HG03095 (cell line): ENCODE results near the gene SMARCA4.

Experiments used
- ATAC-seq: cut with Tn5 transposase; IDR thresholded peaks from one replicate; pipeline ENCODE4 v1.9.1; 2021; ENCODE audit warnings: moderate library complexity; ENCODE audit not compliant: unreplicated experiment

The SMARCA4 gene

DNA sequence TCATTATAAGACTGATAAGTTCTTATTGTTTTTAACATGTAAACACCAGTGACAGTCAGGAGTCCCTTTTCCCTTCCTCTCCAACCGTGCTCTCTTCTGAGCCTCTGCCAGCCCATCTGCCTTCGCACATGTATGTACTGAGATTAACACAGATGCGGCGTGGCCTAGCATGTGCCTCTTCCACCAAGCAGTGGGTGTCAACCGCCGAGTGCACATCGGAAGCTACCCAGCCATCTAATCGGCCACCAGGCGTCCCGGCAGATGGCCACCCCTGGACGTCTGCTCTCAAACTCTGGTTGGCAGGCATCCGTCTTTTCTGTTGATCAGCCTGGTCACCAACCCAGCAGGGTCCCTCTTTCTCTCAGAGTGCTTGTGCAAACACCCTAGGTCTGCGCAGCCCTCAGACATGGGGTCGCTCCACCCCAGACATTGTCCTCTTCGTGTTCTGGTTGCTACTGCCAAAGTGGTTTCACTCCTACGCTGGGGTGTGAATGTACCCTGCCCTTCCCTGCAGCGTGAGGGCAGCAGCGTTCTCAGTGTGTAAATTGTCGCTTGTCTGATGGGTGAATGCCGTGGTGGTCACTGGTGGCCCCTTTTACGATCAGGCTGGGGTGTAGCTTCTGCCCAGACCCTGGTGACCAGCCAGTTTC is 70.7 kb downstream of the SMARCA4 start:
- no peak for ATAC-seq

GRCh38 chr19:11033251-11033650 is 72.4 kb downstream of the SMARCA4 start:
- no peak for ATAC-seq

DNA sequence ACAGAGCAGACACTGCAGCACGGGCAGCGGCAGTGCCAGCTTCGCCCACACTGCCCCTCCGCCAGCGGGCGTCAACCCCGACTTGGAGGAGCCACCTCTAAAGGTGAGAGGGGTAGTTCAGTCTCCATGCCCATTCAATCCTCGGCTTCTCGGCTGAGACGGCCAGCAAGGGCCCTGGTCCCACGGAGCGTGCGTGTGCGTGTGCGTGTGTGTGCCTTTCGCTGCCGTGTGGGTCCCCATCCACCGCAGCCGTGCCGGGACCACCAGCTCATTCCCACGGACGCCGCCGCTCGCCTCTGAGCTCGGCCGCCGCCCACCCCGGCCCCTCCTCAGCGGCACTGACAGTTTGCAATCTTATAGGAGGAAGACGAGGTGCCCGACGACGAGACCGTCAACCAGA is 72.9 kb downstream of the SMARCA4 start:
- no peak for ATAC-seq

DNA sequence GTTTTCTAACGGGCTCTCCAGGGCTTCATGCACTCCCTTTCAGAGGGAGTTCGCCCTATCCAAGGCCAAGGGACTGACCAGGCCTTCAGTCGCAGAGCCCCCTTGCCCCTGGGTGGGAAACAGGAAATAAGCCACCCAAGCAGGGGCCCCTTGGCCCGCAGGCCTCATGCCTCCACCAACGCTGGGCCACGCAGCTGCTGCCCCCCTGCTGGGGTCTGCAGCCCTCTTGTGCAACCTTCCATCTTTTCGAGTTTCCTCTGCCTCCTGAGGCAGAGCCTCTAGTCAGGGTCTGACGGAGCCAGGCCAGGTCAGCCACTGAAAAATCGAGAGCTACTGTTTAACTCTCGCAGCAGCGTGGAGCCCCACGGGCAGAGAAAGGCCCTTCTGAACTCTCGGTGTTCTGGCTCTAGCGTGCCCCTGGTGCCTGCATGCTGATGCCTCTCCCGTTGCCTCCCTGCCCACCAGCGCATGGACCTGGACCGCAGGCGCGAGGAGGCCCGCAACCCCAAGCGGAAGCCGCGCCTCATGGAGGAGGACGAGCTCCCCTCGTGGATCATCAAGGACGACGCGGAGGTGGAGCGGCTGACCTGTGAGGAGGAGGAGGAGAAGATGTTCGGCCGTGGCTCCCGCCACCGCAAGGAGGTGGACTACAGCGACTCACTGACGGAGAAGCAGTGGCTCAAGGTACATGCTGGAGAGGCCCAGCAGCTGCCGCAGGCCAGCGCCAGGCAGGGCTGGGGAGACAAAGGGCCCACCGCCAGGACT is 73.8 kb downstream of the SMARCA4 start:
- ATAC-seq = no peak

GRCh38 chr19:11035441-11036377 is 74.9 kb downstream of the SMARCA4 start:
- ATAC-seq = no peak

- no peak for ATAC-seq
Measured at GRCh38 chr19:11038511-11038910, 77.7 kb downstream of the SMARCA4 start.

DNA sequence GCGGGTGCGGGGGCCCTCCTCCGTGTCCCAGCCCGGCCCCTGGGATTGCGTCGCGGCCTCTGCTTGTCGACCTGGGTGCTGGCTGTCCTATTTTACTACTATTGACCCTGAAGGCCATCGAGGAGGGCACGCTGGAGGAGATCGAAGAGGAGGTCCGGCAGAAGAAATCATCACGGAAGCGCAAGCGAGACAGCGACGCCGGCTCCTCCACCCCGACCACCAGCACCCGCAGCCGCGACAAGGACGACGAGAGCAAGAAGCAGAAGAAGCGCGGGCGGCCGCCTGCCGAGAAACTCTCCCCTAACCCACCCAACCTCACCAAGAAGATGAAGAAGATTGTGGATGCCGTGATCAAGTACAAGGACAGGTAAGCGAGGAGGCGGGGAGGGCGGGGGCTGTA is 80.4 kb downstream of the SMARCA4 start:
- ATAC-seq = no peak

- no peak for ATAC-seq
Measured at GRCh38 chr19:11041966-11042627, 81.3 kb downstream of the SMARCA4 start.

GRCh38 chr19:11044431-11044830 is 83.6 kb downstream of the SMARCA4 start:
- ATAC-seq = no peak

- no peak for ATAC-seq
Measured at GRCh38 chr19:11045536-11045935, 84.7 kb downstream of the SMARCA4 start.

DNA sequence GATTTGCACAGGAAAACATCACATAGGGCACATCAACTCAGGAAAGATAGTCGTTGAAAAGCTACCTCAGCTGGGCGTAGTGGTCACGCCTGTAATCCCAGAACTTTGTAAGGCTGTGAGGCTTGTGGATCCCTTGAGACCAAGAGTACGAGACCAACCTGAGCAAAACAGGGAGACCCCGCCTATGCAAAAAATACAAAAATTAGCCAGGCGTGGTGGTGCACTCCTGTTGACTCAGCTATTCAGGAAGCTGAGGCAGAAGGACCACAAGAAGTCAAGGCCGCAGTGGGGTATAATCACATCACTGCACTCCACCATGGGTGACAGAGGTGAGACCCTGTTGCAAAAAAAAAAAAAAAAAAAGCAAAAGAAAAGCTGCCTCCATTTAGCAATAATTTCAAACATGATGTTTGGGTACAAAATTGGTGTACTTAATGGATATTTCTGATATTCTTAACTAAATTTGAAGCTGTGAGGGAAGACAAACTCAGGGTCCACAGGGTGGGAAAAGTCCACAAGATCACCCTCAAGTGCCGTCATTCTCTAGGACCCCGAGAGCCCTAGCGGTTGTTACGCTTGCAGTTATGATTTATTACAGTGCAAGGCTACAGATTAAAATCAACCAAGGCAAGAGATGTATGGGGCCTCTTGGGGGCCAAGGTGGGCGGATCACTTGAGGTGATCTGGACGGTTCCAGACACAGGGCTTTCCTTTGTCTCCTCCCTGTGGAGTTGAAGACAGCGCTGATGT is 86.0 kb downstream of the SMARCA4 start:
- no peak for ATAC-seq

DNA sequence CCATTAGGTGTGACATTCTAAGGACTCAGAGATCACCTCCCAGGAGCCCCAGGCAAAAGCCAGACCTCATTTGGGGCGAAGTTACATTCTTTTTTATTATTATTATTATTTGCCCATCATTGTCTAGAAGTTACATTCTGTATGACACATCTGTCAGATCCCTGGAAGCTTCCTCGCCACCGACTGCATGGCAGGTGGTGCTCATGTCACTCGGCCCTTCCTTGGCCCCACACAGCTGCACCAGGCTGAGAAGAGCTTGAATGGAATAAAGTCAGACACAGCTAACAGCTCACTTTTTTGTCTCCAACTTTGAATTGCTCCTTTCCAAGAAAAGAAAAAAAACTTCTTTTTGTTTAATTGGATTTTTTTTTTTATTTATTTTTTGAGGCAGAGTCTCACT is 87.0 kb downstream of the SMARCA4 start:
- ATAC-seq = no peak

DNA sequence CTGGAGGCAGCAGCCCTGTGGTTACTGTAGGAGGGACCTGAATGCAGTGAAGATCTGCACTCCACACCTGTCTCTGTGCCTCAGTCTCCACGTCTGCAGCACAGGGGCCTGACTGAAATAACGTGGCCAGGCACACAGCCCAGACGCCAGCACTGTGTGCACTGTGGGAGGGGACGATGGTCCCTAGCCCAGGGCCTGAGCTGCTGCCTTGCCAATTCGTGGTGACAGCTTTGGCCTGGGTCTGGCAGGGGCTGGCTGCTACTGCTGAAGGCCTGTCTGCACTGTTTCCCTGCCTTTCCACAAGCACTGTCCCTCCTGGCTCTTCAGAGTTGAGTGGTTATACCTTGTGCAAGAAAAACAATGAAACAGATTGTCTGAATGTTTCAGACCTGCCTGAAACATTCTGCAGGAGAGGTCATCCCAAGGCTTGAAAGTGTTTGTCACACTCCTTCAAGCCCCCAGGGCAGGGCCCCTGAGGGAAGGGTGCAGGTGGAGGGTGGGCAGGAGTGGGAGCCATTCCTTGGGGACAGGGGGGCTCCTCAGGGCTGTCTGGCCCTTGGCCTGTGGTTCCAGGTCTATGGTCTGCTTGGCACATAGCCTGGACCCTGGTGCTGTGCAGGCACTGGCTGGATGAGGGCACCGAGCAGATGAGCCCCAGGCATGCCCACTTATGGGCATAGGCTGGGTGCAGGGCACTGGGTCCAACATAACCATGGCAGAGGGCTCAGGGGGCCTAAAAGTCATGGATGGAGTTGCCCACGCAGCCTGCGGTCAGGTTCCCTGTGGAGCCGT is 89.7 kb downstream of the SMARCA4 start:
- no peak for ATAC-seq

GRCh38 chr19:11053817-11054195 is 93.0 kb downstream of the SMARCA4 start:
- ATAC-seq = no peak

DNA sequence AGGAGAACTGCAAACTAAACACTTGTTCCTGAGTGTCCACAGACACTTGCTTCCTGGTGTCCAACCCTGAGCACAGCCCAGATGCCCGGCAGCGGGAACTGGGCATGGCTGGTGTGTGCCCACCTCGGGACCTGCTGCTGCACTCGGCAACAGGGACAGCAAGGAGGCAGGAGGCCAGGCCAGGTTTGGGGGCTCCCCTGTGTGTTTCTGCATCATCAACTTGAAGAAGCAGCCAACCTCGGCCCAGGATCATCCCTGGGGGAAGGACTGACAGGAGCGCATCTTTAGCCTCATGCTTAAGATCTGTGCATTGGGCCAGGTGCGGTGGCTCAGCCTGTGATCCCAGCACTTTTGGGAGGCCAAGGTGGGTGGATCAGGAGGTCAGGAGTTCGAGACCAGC is 93.4 kb downstream of the SMARCA4 start:
- ATAC-seq = no peak

DNA sequence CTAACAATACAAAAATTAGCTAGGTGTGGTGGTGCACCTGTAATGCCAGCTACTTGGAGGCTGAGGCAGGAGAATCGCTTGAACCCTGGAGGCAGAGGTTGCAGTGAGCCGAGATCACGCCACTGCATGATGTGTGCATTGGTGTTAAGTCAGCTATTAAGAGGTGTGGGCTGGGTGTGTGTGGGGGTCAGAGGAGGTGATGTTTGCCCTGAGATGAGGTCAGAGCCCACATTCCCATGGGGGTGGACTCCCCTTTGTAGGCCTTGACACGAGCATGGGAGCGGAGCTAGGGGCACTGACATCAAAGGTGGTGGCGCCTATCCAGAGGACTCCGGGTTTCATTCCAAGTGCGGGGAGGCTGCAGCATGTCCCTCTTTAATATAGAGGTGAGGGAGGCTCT is 93.8 kb downstream of the SMARCA4 start:
- ATAC-seq = no peak

GRCh38 chr19:11058246-11059030 is 97.6 kb downstream of the SMARCA4 start:
- no peak for ATAC-seq

DNA sequence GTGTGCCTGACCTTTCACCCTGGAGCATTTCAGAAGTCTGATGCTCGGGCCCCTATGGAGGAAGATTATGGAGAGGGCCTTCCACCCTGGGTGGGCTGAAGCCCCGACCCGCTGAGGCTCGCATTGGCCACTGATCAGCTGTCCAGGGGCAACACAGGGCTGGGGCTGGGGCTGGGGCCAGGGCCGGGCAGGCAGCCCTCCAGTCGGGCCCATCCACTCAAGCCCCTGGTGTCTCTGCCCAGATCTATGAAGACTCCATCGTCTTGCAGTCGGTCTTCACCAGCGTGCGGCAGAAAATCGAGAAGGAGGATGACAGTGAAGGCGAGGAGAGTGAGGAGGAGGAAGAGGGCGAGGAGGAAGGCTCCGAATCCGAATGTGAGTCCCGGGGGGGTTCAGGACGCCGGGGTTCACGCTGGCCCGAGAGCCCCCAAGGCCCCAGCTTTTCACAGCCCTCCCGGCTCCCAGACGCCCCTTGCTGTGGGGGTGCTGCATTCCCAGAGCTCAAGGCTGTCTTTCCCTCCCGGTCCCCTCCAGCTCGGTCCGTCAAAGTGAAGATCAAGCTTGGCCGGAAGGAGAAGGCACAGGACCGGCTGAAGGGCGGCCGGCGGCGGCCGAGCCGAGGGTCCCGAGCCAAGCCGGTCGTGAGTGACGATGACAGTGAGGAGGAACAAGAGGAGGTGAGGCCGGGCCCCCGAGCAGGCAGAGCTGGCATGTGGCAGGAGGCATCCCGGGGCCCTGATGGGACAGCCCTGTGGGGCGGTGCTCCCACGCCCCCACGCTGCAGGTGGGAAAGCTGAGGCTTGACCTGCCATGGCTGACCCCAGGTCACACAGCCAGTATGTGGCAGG is 98.9 kb downstream of the SMARCA4 start:
- ATAC-seq = no peak
